ENCODE measurements around the gene PRKAG2.

PRKAG2 gene

DNA sequence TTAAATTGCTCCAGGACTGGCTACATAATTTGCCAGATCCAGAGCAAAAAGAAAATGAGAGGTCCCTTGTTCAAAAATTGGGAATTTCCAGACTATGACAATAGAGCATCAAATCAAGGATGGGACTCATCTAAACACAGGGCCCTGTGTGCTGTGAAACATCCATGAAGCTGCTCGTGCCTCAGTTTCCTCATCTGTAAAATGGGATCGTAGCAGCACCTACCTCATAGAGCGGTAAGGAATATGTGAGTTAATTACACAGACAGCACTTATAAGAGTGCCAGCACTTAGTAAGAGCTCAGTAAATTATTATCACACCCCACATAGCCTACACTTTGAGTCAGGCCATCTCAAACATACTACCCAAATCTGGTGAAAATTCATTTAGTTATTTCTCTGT lies 221.4 kb downstream of the PRKAG2 start:
- DNase-seq (ENCODE audit: low read depth in 1 of 2, low spot score in 1 of 2) = no peak
- no peak for TF ChIP-seq JUND (IDR thresholded peaks at IDR 0.05; ENCODE audit: low read depth)
- in situ Hi-C loops (cut with HindIII; ENCODE audit: low pct_unique_long_range_greater_than_20kb, low sequenced_read_pairs) = no loop called here

DNA sequence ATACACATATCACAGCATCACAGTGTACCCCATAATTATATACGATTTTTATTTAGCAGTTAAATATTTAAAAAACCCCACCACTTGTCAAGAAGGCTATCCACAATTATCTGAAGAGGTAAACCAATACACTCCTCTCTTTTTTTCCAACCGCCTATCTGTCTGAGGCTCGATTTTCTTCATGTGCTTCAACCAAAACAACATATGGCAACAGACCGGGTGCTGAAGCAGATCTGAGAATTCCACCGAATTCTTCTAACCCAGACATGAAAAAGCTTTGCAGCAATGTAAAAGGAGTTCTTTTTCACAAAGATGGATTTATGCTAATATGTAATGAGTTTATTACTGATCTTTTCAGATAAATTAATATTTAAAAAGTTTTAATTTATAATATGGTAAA lies 224.8 kb downstream of the PRKAG2 start:
- TF ChIP-seq JUND (IDR thresholded peaks at IDR 0.05; ENCODE audit: low read depth) = no peak
- DNase-seq (ENCODE audit: low read depth in 1 of 2, low spot score in 1 of 2) = no peak
- in situ Hi-C loops (cut with HindIII; ENCODE audit: low pct_unique_long_range_greater_than_20kb, low sequenced_read_pairs) = no loop called here

DNA sequence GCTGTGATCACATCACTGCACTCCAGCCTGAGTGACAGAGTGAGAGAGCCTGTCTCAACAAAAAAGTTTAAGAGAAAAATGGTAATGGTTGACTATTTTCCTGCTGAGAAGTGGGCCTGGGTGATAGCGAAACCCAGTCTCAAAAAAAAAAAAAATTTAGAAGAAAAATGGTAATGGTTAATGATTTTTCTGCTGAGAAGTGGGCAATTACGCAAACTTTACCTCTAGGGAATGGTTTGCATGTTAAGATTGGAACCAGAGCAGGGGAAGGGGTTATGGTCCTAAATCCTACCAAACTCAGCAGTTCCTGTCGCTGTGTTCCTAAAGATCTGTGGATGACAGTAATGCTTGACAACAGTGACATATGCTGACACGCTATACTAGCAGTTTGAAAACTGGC lies 226.8 kb downstream of the PRKAG2 start:
- in situ Hi-C loops (cut with HindIII; ENCODE audit: low pct_unique_long_range_greater_than_20kb, low sequenced_read_pairs) = no loop called here
- no peak for TF ChIP-seq JUND (IDR thresholded peaks at IDR 0.05; ENCODE audit: low read depth)
- DNase-seq (ENCODE audit: low read depth in 1 of 2, low spot score in 1 of 2) = no peak

DNA sequence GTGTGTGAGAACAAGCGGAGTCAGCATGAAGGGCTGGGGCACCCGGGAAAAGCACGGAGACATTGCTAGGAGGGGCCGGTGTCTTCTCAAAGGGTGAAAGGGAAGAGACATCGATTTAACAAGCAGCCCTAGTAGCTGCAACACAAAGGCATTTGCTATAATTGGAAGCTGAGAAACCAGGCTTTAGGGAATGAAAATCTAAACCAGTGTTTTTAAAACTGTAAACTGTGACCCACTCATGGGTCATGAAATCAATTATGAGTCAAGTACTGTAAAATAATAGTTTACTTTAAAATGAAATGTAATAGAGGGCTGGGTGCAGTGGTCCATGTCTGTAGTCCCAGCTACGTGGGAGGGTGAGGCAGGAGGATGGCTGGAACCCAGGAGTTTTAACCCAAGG lies 228.5 kb downstream of the PRKAG2 start:
- no peak for DNase-seq (ENCODE audit: low read depth in 1 of 2, low spot score in 1 of 2)
- TF ChIP-seq JUND (IDR thresholded peaks at IDR 0.05; ENCODE audit: low read depth) = no peak
- in situ Hi-C loops (cut with HindIII; ENCODE audit: low pct_unique_long_range_greater_than_20kb, low sequenced_read_pairs) = no loop called here

DNA sequence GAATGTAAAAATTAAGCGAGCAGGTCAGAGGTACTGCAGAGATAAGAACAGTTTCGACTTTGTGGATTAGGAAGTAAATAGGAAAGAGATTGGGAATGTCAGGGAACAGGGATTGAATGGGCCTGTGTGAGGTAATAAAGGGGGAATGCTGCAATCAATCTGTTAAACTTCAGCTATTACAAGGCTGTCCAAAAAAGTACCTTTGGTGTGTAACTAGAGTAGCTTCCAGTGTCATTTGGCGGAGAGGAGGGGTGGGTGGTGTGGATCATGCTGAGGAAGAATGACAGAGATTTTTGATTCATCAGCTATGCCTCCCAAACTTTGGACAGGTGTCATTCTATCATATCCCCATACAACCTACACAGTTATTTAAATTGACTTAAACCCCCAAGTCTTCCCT lies 229.0 kb downstream of the PRKAG2 start:
- TF ChIP-seq JUND (IDR thresholded peaks at IDR 0.05; ENCODE audit: low read depth) = no peak
- no peak for DNase-seq (ENCODE audit: low read depth in 1 of 2, low spot score in 1 of 2)
- in situ Hi-C loops (cut with HindIII; ENCODE audit: low pct_unique_long_range_greater_than_20kb, low sequenced_read_pairs) = no loop called here

DNA sequence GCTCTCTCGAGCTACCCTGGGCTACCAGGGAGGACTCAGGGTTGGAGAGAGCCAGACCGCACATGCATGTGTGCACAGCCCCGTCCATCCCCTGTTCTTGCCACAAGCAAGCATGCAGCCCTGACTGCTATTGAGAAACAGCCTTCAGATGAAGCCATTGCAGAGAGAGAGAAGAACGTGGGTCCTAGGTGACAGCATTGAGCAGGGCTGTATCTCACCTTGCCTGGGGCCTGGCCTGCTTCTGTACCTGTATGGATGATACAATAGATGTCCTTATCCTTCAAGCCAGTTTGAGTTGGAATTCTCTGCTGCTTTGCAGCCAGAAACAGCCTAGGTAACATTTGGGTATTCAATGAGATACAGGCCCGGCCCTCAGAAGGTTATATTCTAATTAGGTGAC lies 229.9 kb downstream of the PRKAG2 start:
- DNase-seq (ENCODE audit: low read depth in 1 of 2, low spot score in 1 of 2) = no peak
- no peak for TF ChIP-seq JUND (IDR thresholded peaks at IDR 0.05; ENCODE audit: low read depth)
- in situ Hi-C loops (cut with HindIII; ENCODE audit: low pct_unique_long_range_greater_than_20kb, low sequenced_read_pairs) = no loop called here

DNA sequence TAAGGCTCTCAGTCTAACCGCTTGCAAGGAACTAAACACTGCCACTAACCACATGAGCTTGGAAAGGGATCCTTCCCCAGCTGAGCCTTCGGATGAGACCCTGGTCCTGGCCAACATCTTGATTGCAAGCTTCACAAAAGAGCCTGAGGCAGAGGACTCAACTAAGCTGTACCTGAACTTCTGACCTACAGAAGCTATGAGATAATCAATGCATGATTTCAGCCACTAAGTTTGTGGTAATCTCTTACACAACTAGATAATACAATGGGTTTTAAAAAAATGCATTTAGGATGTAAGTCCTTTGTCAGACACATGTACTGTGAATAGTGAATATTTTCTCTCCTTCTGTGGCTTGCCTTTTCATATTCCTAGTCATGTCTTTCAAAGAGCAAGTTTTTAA lies 231.6 kb downstream of the PRKAG2 start:
- TF ChIP-seq JUND (IDR thresholded peaks at IDR 0.05; ENCODE audit: low read depth) = no peak
- in situ Hi-C loops (cut with HindIII; ENCODE audit: low pct_unique_long_range_greater_than_20kb, low sequenced_read_pairs) = no loop called here
- DNase-seq (ENCODE audit: low read depth in 1 of 2, low spot score in 1 of 2) = no peak

DNA sequence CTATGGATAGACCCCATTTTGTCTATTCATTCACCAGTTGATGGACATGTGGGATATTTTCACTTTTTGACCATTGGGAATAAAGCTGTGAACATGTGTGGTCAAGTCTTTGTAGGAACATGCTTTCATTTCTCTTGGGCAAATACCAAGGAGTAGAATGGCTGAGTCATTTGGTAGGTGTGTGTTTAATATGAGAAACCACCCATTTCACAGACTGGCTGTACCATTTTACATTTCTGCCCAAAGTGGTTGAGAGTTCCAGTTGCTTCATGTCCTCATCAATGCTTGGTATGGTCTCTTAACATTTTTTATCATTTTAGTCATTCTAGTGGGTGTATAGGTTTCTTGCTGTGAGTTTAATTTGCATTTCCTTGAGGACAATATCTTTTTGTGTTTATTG lies 232.4 kb downstream of the PRKAG2 start:
- in situ Hi-C loops (cut with HindIII; ENCODE audit: low pct_unique_long_range_greater_than_20kb, low sequenced_read_pairs) = no loop called here
- TF ChIP-seq JUND (IDR thresholded peaks at IDR 0.05; ENCODE audit: low read depth) = no peak

DNA sequence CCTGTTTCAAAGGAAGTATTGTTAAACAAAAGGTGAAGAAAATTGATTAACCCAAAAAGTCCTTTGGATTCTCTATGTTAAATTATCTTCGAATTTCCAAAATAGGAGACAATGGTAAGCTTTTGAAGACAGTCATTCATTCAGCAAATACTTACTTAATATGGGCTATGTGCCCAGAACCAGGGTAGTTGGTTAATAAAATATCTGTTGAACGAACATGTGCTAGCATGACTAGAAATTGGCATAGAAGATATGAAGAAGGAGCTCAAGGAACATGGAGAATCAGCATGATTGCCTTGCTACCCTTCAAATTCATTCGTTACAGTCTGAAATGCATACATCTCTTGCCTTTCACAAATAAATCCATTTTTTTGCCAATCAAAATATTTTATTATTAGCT lies 234.2 kb downstream of the PRKAG2 start:
- no peak for TF ChIP-seq JUND (IDR thresholded peaks at IDR 0.05; ENCODE audit: low read depth)
- DNase-seq (ENCODE audit: low read depth in 1 of 2, low spot score in 1 of 2) = no peak
- in situ Hi-C loops (cut with HindIII; ENCODE audit: low pct_unique_long_range_greater_than_20kb, low sequenced_read_pairs) = no loop called here

More for the DNA sequence above, 232.4 kb downstream of the PRKAG2 start:
- no peak for DNase-seq (ENCODE audit: low read depth in 1 of 2, low spot score in 1 of 2)

DNA sequence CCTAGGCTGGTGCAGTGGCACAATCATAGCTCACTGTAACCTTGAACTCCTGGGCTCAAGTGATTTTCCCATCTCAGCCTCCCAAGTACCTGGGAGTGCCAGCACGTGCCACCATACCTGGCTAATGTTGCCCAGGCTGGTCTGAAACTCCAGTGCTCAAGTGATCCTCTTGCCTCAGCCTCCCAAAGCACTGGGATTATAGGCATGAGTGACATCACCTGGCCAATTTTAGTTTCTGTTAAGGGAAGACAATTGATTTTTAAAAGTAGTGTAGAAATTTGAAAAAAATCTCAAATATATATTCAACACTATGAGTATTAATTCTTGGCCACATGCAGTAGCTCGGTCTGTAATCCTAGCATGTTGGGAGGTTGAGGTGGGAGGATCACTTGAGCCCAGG lies 235.3 kb downstream of the PRKAG2 start:
- no peak for TF ChIP-seq JUND (IDR thresholded peaks at IDR 0.05; ENCODE audit: low read depth)
- no peak for DNase-seq (ENCODE audit: low read depth in 1 of 2, low spot score in 1 of 2)
- in situ Hi-C loops (cut with HindIII; ENCODE audit: low pct_unique_long_range_greater_than_20kb, low sequenced_read_pairs) = no loop called here

DNA sequence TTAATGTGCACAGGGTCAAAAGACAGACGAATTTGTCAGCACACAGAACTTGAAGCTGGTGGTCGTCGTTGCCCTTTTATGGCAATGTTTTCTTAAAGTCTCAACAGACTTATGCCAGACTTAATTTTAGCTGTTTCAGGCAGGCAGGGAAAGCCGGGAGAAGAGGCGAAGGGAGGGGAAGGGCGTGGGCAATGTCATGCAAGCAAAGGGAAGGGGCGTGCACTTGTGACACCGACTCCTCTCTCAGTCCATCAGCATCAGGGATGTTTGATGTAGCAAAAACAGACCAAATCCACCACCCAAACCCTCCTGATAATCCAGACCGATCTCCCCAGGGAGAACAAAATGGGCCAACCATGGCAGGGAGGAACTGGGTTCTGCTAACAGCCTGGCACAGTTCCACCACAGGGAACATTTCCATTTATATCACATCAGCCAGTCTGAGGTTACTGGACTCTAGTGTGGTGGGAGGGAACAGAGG lies 239.1 kb downstream of the PRKAG2 start:
- in situ Hi-C loops (cut with HindIII; ENCODE audit: low pct_unique_long_range_greater_than_20kb, low sequenced_read_pairs) = no loop called here
- no peak for TF ChIP-seq JUND (IDR thresholded peaks at IDR 0.05; ENCODE audit: low read depth)
- no peak for DNase-seq (ENCODE audit: low read depth in 1 of 2, low spot score in 1 of 2)

DNA sequence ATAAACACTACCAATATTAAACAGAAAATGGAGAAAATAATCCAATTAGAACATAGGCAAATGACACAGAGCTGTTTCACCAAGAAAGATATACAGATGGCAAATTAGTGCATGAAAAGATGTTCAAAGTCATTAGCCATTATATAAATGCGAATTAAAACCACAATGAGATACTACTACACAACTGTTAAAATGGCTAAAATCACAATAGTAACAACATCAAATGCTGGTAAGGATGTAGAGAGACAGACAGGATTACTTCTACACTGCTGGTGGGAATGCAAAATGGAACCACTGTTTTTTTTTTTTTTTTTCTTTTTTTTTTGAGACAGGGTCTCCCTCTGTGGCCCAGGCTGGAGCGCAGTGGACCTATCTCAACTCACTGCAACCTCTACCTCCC lies 242.3 kb downstream of the PRKAG2 start:
- in situ Hi-C loops (cut with HindIII; ENCODE audit: low pct_unique_long_range_greater_than_20kb, low sequenced_read_pairs) = no loop called here
- no peak for DNase-seq (ENCODE audit: low read depth in 1 of 2, low spot score in 1 of 2)
- no peak for TF ChIP-seq JUND (IDR thresholded peaks at IDR 0.05; ENCODE audit: low read depth)

DNA sequence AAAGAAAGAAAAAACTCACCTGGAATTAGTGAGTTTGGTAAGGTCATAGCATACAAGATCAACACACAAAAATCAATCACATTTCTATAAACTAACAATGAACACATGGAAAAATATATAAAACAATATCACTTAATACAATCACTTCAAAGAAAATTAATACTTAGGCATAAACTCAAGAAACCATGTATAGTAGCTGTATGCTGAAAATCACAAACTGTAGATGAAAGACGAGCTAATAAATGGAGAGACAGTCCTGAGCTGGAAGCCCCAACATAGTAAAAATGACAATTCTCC lies 243.5 kb downstream of the PRKAG2 start:
- no peak for TF ChIP-seq JUND (IDR thresholded peaks at IDR 0.05; ENCODE audit: low read depth)
- no peak for DNase-seq (ENCODE audit: low read depth in 1 of 2, low spot score in 1 of 2)
- in situ Hi-C loops (cut with HindIII; ENCODE audit: low pct_unique_long_range_greater_than_20kb, low sequenced_read_pairs) = no loop called here

DNA sequence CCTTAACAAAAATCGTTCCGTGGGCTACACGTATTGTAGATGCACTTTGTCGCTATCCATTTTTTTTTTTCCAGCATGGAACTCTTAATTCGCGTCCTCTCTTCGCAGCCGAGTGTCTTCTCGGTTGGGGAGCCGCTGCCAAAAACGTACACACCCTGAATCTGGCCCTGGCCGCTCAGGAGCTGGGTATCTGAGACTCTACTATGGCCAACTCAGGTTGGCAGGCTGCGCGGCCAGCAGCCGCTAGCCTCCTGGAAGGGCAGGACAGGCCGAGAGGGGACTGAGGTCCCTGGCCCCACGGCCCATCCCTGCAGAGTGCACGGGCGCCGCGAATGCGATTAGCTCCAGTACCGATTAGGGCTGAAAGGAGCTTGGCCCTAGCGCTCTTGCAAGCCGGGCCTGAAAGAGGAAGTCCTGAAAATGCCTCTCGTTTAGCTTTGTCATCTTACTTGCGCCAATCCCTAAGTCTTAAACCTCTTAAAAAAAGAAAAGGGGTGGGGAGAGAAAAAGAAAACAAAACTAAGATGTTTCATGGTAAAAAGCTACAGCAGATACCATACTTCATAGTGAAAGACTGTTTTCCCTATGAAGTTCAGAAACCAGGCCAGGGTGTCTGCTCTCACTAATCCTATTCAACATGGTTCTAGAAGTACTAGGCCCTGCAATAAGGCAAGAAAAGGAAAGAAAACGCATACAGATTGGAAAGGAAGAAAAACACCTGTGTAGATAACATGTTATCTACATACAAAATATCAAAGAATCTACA lies 244.0 kb downstream of the PRKAG2 start:
- TF ChIP-seq JUND (IDR thresholded peaks at IDR 0.05; ENCODE audit: low read depth) = no peak
- in situ Hi-C loops (cut with HindIII; ENCODE audit: low pct_unique_long_range_greater_than_20kb, low sequenced_read_pairs) = no loop called here
- peak in 1 of 2 experiments; percentile 17 for DNase-seq (ENCODE audit: low read depth in 1 of 2, low spot score in 1 of 2)

Data from T47D (cell line).